CD8-positive, alpha-beta memory T cell (primary cell): ENCODE measurements around the gene LAD1. TPM values are rescaled to one million over a fixed set of nuclear protein-coding genes. Genes with fewer than 3 reads are reported as not detected.

ENCODE experiments used
- CTCF ChIA-PET: fragments of 350-600 bp; sonication (Branson Sonifier 250); formaldehyde crosslinking; loops from one replicate; lab custom pipeline; 2021; ENCODE audit warnings: antibody characterized with exemption; lab: Charles Lee
- POLR2A ChIA-PET: fragments of 350-600 bp; sonication (Branson Sonifier 250); formaldehyde crosslinking; loops from one replicate; lab custom pipeline; 2021; ENCODE audit warnings: antibody characterized with exemption; lab: Charles Lee
- DNase-seq, 5 donors: peaks; one replicate each; pipeline versions ENCODE4 v3.0.0 to v3.0.0-alpha.2; 2020 to 2022; ENCODE audit warnings: mixed read lengths in 1 of 5
- H3K27ac ChIP-seq: one replicate; pipeline ENCODE4 v1.7.0; 2013; ENCODE audit warnings: low read depth, mild to moderate bottlenecking, low read length, moderate library complexity
- H3K27me3 ChIP-seq: 2 replicates; pipeline ENCODE4 v1.7.0; 2013; ENCODE audit warnings: low read length, mild to moderate bottlenecking; ENCODE audit not compliant: insufficient read depth, poor library complexity, severe bottlenecking
- H3K36me3 ChIP-seq: 2 replicates; pipeline ENCODE4 v1.7.0; 2013; ENCODE audit warnings: mild to moderate bottlenecking, low read length, moderate library complexity; ENCODE audit not compliant: insufficient read depth
- H3K4me1 ChIP-seq: 2 replicates; pipeline ENCODE4 v1.7.0; 2013; ENCODE audit warnings: mild to moderate bottlenecking, low read length, moderate library complexity; ENCODE audit not compliant: insufficient read depth
- H3K4me3 ChIP-seq: 2 replicates; pipeline ENCODE4 v1.7.0; 2013; ENCODE audit warnings: mild to moderate bottlenecking, low read length
- H3K9me3 ChIP-seq: 2 replicates; pipeline ENCODE4 v1.7.0; 2013; ENCODE audit warnings: mild to moderate bottlenecking, low read length
- H3K27ac Mint-ChIP-seq, 8 donors: one replicate each; pipeline ENCODE4 v1.8.0; 2020 to 2021; ENCODE audit warnings: mixed read lengths in 8 of 8, mild to moderate bottlenecking in 6 of 8, inconsistent platforms in 3 of 8, moderate library complexity in 3 of 8
- H3K27me3 Mint-ChIP-seq, 2 donors: one replicate each; pipeline ENCODE4 v1.8.0; 2020 to 2021; ENCODE audit warnings: mixed read lengths in 2 of 2, mild to moderate bottlenecking in 1 of 2, moderate library complexity in 1 of 2
- H3K36me3 Mint-ChIP-seq, 3 donors: one replicate each; pipeline ENCODE4 v1.8.0; 2020 to 2021; ENCODE audit warnings: mixed read lengths in 3 of 3, inconsistent platforms in 1 of 3, mild to moderate bottlenecking in 1 of 3
- H3K4me1 Mint-ChIP-seq, 3 donors: one replicate each; pipeline ENCODE4 v1.8.0; 2020 to 2021; ENCODE audit warnings: mixed read lengths in 3 of 3, inconsistent platforms in 1 of 3, mild to moderate bottlenecking in 1 of 3
- H3K4me3 Mint-ChIP-seq, 7 donors: one replicate each; pipeline ENCODE4 v1.8.0; 2020 to 2021; ENCODE audit warnings: mixed read lengths in 7 of 7, mild to moderate bottlenecking in 6 of 7, moderate library complexity in 4 of 7, inconsistent platforms in 2 of 7
- H3K9me3 Mint-ChIP-seq, 5 donors: one replicate each; pipeline ENCODE4 v1.8.0; 2020 to 2022; ENCODE audit warnings: mixed read lengths in 5 of 5, mild to moderate bottlenecking in 3 of 5, moderate library complexity in 2 of 5, inconsistent platforms in 1 of 5
- polyA plus RNA-seq: library from polyadenylated mRNA; unstranded; fragments of 300-500 nt; fragmentation: Illumina TruSeq; gene quantifications from one replicate; pipeline ENCODE4 v1.2.3, GENCODE V29; 2021
- total RNA-seq, 2 experiments: library from RNA; stranded (reverse); gene quantifications; one replicate each; pipeline ENCODE4 v1.2.3, GENCODE V29; 2021

LAD1 gene
- total and polyA plus RNA-seq, 3 experiments from 2014 or later = not detected

DNA sequence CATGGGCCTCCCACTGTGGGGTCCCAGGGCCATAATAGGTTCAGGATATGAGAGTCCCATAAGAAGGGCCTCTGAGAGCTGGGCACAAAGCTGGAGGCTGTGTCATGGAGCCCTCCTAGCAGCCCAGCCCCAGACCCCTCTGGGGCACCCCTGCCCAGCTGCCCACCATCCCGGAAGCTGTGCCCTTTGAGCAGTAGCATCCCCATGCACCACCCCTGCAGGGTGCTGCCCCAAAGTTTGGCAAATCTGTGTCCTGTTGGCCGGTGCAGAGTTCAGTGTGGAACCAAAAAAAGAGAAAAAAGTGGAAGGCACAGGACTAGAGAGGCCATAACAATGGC, 39.3 kb downstream of the LAD1 start:
- Histone ChIP-seq H3K27me3 (no peaks in the 10 kb centered on the region), H3K36me3 (no peaks in the 10 kb centered on the region), H3K4me3 (no peak overlapping the region), H3K27ac (no peak overlapping the region), H3K4me1 (no peaks in the 10 kb centered on the region), H3K9me3 (no peaks in the 10 kb centered on the region)
- ChIA-PET CTCF (no interaction called here), POLR2A (no interaction called here)
- DNase-seq = no peak
- H3K27ac Mint-ChIP-seq = no peak overlapping the region
- H3K27me3 Mint-ChIP-seq = peaks cover 1 to 22% of the 10 kb centered on the region in 2 donors
- H3K9me3 Mint-ChIP-seq = no peaks in the 10 kb centered on the region
- no peaks in the 10 kb centered on the region for H3K4me1 Mint-ChIP-seq
- no peaks in the 10 kb centered on the region for H3K36me3 Mint-ChIP-seq
- H3K4me3 Mint-ChIP-seq = no peak overlapping the region

DNA sequence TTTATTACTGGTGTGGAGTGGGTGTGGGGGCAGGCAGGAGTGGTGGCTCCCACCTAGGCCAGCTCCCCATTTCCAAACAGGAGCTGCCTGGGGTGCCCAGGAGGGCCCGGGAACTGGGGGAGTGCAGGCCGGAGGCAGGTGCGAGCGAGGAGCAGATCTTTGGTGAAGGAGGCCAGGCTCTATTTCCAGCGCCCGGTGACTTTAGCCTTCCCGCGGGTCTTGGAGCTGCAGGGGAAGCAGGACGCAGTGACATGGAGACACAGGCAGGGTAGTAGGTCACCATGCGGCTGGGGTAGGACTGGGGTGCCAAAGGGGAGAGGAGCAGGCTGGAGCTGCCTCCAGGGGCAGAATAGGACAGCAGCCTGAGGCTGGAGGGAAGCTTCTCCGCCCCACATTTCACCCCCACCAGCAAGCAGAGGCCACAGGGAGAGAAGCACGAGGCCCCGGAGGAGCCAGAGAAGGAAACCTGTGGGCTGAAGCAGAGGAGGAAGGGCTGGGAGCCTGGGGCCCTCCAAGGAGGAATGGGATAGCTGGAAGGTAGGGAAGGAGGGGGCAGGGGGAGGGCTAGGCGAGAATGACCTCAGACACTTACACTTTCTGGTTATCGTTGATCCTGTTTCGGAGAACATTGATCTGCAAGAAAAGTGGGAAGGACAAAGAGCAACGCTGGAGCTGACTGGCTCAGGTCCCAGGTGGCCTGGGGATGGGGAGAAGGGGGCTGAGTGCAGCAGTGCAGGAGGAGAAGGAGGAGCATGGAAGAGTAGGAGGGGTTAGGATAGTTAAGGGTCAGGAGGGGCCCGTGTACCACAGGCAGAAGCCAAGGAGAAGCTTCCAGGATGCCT, 39.9 kb downstream of the LAD1 start:
- Mint-ChIP-seq H3K27ac (no peak overlapping the region), H3K36me3 (no peaks in the 10 kb centered on the region), H3K4me1 (no peaks in the 10 kb centered on the region), H3K27me3 (peaks cover 6 to 28% of the 10 kb centered on the region in 2 donors), H3K9me3 (no peaks in the 10 kb centered on the region), H3K4me3 (peak overlapping the region in 1 of 7 donors; percentile 56)
- Histone ChIP-seq H3K4me1 (no peaks in the 10 kb centered on the region), H3K4me3 (no peak overlapping the region), H3K9me3 (no peaks in the 10 kb centered on the region), H3K27ac (no peak overlapping the region), H3K27me3 (no peaks in the 10 kb centered on the region), H3K36me3 (no peaks in the 10 kb centered on the region)
- DNase-seq = no peak
- POLR2A ChIA-PET = no interaction called here
- CTCF ChIA-PET = no interaction called here

DNA sequence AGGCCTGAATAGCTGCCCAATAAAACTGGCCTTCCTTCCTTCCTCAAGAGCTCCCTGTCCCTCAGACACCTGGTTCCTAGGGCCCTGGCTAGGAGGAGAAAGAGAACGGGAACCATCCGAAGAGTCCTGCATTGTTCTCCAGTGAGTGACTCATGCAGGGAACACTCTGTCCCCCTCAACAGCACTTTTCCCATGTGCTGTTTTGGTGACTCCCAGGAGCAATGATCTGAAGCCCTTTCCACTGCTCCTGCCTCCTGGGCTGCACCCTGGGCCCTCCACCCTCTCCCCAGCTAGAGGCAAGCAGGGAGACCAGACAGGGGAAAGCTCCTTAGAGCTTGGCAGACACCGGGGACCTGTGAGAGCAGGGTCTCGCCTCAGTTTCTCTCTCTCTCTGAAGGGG, 40.5 kb downstream of the LAD1 start:
- Histone ChIP-seq H3K36me3 (no peaks in the 10 kb centered on the region), H3K4me1 (no peaks in the 10 kb centered on the region), H3K9me3 (no peaks in the 10 kb centered on the region), H3K4me3 (no peak overlapping the region), H3K27ac (no peak overlapping the region), H3K27me3 (no peaks in the 10 kb centered on the region)
- Mint-ChIP-seq H3K9me3 (no peaks in the 10 kb centered on the region), H3K27me3 (peaks cover 8 to 30% of the 10 kb centered on the region in 2 donors), H3K4me1 (no peaks in the 10 kb centered on the region), H3K27ac (no peak overlapping the region), H3K4me3 (no peak overlapping the region), H3K36me3 (no peaks in the 10 kb centered on the region)
- DNase-seq = no peak
- CTCF ChIA-PET = no interaction called here
- POLR2A ChIA-PET = no interaction called here

DNA sequence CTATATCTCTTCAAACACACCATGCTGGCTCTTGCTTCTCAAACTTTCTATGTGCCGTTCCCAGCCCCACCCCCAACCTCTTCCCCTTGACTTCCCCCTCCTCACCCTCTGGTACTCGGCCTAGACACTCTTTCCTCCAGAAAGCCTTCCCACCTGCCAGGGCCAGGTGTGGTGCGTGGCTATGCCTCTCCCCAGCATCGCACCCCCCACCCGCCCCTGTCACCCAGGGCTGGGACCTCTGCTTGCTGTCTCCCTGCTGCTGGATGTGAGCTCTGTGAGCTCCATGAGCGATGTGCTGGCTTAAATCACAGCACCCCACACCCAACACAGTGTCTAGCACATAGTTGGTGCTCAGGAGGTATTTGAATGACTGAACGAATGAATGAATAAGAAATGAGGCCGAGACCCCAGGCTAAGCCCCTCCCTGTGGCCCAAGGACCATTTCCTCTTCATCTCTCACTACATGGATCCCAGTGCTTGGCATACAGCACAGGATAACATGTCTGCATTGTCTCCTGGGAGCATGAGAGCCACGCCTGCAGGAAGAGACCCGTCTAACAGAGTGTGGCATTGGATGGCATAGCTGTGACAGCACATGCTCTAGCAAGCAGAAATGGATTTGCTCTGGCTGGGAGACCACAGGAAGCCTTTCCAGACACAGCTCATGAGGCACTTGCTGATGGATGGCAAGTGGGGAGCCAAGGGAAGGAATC, 41.3 kb downstream of the LAD1 start:
- peaks cover 8 to 30% of the 10 kb centered on the region in 2 donors for H3K27me3 Mint-ChIP-seq
- H3K36me3 Mint-ChIP-seq = no peaks in the 10 kb centered on the region
- Histone ChIP-seq H3K27ac (no peak overlapping the region), H3K27me3 (no peaks in the 10 kb centered on the region), H3K4me1 (no peaks in the 10 kb centered on the region), H3K36me3 (no peaks in the 10 kb centered on the region), H3K9me3 (no peaks in the 10 kb centered on the region), H3K4me3 (no peak overlapping the region)
- ChIA-PET POLR2A (no interaction called here), CTCF (no interaction called here)
- DNase-seq = no peak
- H3K27ac Mint-ChIP-seq = no peak overlapping the region
- no peaks in the 10 kb centered on the region for H3K9me3 Mint-ChIP-seq
- H3K4me1 Mint-ChIP-seq = no peaks in the 10 kb centered on the region
- H3K4me3 Mint-ChIP-seq = no peak overlapping the region

DNA sequence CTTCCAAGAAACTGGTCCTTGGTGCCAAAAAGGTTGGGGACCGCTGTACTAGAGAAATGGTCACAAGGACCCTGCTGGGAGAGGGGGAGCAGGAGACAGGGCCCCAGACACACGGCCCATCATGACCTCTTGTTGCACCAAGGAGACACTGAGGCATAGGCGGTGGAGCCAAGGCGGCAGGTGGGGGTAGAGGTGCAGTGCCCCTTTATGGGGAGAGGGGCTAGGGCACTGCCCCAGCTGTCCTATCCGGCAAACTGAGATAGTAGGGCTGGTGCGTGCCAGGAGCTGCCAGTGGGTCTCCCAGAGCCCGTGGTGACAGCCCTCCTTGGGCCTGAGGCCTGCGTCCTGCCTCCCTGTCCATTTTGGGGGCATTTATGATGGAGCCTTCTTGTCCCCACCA, 41.9 kb downstream of the LAD1 start:
- ChIA-PET POLR2A (no interaction called here), CTCF (no interaction called here)
- H3K36me3 Mint-ChIP-seq = no peaks in the 10 kb centered on the region
- Histone ChIP-seq H3K36me3 (no peaks in the 10 kb centered on the region), H3K27me3 (no peaks in the 10 kb centered on the region), H3K9me3 (no peaks in the 10 kb centered on the region), H3K4me3 (no peak overlapping the region), H3K4me1 (no peaks in the 10 kb centered on the region), H3K27ac (no peak overlapping the region)
- no peak overlapping the region for H3K4me3 Mint-ChIP-seq
- no peaks in the 10 kb centered on the region for H3K9me3 Mint-ChIP-seq
- no peak overlapping the region for H3K27ac Mint-ChIP-seq
- H3K27me3 Mint-ChIP-seq = peaks cover 8 to 25% of the 10 kb centered on the region in 2 donors
- DNase-seq = no peak
- H3K4me1 Mint-ChIP-seq = no peaks in the 10 kb centered on the region

DNA sequence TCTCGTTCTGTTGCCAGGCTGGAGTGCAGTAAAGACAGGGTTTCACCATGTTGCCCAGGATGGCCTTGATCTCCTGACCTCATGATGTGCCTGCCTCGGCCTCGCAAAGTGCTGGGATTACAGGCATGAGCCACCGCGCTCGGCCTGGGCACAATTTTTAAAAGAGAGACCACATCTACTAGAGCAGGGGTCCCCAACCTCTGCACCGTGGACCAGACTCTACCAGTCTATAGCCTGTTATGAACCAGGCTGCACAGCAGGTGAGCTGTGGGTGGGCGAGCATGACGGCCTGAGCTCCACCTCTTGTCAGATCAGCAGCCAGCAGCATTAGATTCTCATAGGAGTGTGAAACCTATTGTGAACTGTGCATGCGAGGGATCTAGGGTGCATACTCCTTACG, 42.4 kb downstream of the LAD1 start:
- H3K4me1 ChIP-seq = no peaks in the 10 kb centered on the region
- Mint-ChIP-seq H3K36me3 (no peaks in the 10 kb centered on the region), H3K27ac (no peak overlapping the region), H3K9me3 (no peaks in the 10 kb centered on the region), H3K27me3 (peaks cover 8 to 21% of the 10 kb centered on the region in 2 donors), H3K4me3 (no peak overlapping the region), H3K4me1 (no peaks in the 10 kb centered on the region)
- no peak overlapping the region for H3K4me3 ChIP-seq
- no peaks in the 10 kb centered on the region for H3K36me3 ChIP-seq
- H3K27ac ChIP-seq = no peak overlapping the region
- CTCF ChIA-PET = no interaction called here
- DNase-seq = no peak
- H3K9me3 ChIP-seq = no peaks in the 10 kb centered on the region
- no peaks in the 10 kb centered on the region for H3K27me3 ChIP-seq
- POLR2A ChIA-PET = no interaction called here

GRCh38 chr1:201356236-201356635, 42.9 kb downstream of the LAD1 start:
- no peaks in the 10 kb centered on the region for H3K9me3 Mint-ChIP-seq
- Histone ChIP-seq H3K27ac (no peak overlapping the region), H3K4me1 (no peaks in the 10 kb centered on the region), H3K36me3 (no peaks in the 10 kb centered on the region), H3K9me3 (no peaks in the 10 kb centered on the region), H3K4me3 (no peak overlapping the region), H3K27me3 (no peaks in the 10 kb centered on the region)
- H3K4me3 Mint-ChIP-seq = no peak overlapping the region
- H3K36me3 Mint-ChIP-seq = no peaks in the 10 kb centered on the region
- ChIA-PET CTCF (no interaction called here), POLR2A (no interaction called here)
- no peak overlapping the region for H3K27ac Mint-ChIP-seq
- no peak for DNase-seq
- no peaks in the 10 kb centered on the region for H3K4me1 Mint-ChIP-seq
- peaks cover 8 to 24% of the 10 kb centered on the region in 2 donors for H3K27me3 Mint-ChIP-seq

- no peak overlapping the region for H3K4me3 ChIP-seq
- Mint-ChIP-seq H3K27ac (no peak overlapping the region), H3K27me3 (peaks cover 10 to 25% of the 10 kb centered on the region in 2 donors), H3K9me3 (no peaks in the 10 kb centered on the region), H3K4me3 (no peak overlapping the region), H3K4me1 (no peaks in the 10 kb centered on the region), H3K36me3 (no peaks in the 10 kb centered on the region)
- POLR2A ChIA-PET = no interaction called here
- CTCF ChIA-PET = interaction anchor here (0.7 kb wide), 1 partner anchor 9 kb away, joined by 3 read pairs; no protein-coding TSS in a partner anchor
- no peaks in the 10 kb centered on the region for H3K4me1 ChIP-seq
- no peaks in the 10 kb centered on the region for H3K36me3 ChIP-seq
- DNase-seq = no peak
- H3K27ac ChIP-seq = no peak overlapping the region
- H3K9me3 ChIP-seq = no peaks in the 10 kb centered on the region
- H3K27me3 ChIP-seq = no peaks in the 10 kb centered on the region
Observed at GRCh38 chr1:201355471-201355870, 43.7 kb downstream of the LAD1 start.
